Fibroblast of gingiva (primary cell): Measurements from ENCODE around the gene RNMT.
A peak's percentile ranks its signal among the peaks of the same experiment; 100 is the strongest.
"Not testable (repeated sequence)": the region's sequence is repeated elsewhere in the genome, so short reads cannot be mapped to it uniquely, and the experiment has no call there.

ENCODE experiments used
- DNase-seq: peaks from one replicate; pipeline ENCODE4 v3.0.0-alpha.2; 2011; ENCODE audit warnings: low read depth

The RNMT gene

DNA sequence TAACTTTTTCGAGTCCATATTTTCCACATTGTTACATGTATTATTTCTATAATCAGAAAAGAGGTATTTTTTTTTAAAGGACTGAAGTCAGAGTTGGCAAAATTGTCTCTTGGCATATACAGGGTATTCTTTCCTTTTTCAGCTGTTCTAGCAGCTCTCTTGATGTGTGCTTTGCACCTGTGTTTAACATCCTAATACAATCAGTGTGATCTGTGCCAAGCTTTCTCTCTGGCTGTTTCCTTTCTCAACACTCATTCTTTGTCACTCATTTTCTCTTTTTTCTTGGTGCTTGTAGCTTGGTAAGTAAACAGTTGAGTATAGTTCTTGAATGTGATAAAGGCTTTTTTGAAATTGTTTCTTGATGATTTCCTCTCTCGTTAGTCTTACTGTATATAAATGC is 9.2 kb downstream of the RNMT start:
- DNase-seq: no peak

DNA sequence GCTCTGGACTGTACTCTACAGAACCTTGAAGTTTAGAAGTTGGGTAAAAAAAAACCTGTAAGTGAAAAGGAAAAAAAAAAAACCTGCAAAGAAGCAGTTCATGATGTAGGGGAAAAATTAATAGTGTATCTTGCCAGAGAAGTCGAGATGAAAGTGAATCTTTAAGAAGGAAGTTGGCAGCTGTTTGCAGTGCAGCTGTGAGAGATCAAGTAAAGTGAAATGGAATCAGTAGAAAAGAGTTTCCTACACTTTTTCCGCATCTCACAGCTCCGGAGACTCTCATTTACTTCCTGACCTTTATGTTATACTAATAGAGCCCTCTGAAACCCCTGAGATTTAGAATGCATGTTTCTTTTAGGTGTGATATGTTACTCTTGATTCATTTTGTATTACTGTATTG is 19.2 kb downstream of the RNMT start:
- no peak for DNase-seq

- DNase-seq: no peak
These were observed 20.2 kb downstream of the RNMT start for GRCh38 chr18:13746633-13747032.

GRCh38 chr18:13751599-13751998 is 25.1 kb downstream of the RNMT start:
- DNase-seq: not testable (repeated sequence)

- DNase-seq: no peak
These were observed 29.8 kb downstream of the RNMT start for GRCh38 chr18:13756261-13756660.

DNA sequence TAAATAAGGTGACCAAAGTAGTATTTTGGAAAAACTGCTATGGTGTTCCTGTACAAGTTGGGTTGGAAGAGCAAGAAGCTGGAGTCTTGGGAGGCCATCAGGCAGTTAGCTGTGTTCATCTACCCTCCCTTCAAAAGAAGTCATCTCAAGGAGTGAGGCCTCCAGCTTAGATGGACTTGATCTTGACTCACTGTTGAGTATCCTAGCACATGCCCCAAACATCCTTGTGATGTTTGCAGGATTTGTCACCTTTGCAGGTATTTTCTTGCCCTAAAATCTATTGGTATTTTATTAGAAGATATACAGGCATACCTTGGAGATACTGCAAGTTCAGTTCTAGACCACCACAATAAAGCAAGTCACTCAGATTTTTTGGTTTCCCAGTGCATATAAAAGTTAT is 30.2 kb downstream of the RNMT start:
- no peak for DNase-seq

GRCh38 chr18:13758622-13759021 is 32.1 kb downstream of the RNMT start:
- DNase-seq: no peak

DNA sequence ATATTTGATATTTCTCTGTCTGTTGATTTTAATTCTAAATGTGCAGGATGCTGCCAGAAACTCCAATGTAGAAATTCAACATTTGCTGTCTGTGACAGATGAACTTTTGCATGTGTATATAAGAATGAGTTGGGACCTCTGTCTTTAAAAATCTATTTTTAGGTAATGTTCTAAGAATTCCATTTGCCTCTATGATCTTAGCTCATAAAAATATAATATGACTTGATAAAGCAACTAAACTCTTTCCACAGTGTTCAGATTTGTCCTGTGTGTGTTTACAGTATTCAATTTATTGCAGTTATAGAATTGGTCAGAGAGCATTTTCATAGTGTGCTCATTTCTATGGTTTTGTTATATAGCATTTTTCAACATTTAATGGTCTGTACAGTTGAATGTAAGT is 33.6 kb downstream of the RNMT start:
- no peak for DNase-seq

- no peak for DNase-seq
These were observed 36.4 kb downstream of the RNMT start for GRCh38 chr18:13762690-13763439.

GRCh38 chr18:13775058-13775457 is 48.6 kb downstream of the RNMT start:
- DNase-seq: no peak

DNA sequence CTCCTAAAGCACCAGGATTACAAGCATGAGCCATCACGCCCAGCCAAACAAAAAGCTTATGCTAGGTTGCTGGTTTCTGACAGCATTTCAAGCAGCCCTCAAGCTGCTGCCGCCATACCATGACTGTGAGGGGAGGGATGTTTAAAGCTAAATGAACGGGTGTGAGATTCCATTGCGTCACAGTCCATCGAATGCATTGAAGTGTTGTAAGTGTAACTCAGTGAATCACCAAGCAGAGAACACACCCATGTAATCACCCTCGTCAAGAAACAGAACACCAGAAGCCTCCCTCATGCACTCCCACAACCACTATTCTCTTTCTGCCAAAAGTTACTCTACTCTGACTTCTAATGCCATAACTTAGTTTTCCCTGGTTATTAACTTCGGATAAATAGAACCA is 64.7 kb downstream of the RNMT start:
- no peak for DNase-seq

DNA sequence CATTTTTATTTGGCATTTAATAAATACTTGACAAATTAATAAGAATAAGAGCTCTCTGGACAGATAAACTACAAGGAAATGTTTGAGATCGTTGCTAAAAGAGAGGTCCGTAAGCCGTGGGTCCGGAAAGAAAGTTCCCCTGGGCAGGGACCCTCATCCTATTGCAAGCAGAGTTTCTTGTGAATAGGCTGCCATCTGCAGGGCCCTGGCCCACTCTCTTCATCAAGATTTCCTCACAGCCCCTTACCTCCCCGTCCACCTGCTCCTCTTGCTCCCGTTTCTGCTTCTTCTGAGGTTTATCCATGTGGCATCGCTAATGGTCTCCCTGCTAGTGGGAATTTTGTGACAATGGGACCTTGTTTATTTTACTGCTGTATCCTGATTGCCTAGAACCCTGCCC is 67.3 kb downstream of the RNMT start:
- no peak for DNase-seq

DNA sequence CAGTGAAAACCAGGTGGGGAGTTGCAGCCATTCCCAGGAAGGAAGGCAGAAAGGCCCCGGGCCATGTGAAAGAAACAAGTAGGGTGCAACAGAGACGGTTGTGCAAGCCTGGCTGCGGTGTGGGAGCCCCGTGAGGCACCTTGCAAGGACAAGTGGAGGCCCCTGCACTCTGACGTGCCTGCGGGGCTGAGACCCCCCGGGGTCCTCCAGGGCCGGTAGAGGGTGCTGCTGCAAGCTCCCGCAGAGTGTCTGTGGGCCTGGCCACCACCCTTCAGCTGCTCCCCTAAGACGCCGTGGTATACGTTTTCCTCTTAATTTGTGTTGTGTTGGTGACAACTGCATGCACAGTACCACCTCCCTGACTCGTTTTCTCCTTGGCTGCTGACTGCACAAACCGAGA is 70.0 kb downstream of the RNMT start:
- DNase-seq: no peak

DNA sequence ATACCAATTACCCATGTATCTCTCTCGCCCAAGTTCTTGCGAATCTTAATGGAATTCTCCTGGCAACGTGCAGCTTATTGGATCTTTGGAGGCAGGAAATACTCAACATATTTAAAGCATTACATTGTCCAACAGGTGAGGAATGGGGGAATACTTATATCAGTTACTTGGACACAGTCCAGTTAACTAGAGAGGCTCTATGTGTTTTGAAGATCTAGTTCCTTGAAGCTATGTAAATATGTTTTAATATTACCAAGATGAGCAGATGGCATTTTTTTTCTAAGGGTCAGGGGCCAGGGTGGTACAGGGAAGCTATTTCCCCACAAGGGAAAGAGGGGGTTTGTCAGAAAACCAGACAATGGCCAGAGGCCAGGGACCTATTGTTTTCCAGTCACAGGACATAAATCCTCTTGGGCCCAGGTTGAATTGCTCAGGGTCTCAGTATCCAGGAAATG is 70.7 kb downstream of the RNMT start:
- DNase-seq: no peak

GRCh38 chr18:13799396-13799795 is 72.9 kb downstream of the RNMT start:
- no peak for DNase-seq

GRCh38 chr18:13800505-13801259 is 74.2 kb downstream of the RNMT start:
- DNase-seq: peak; percentile 9

- DNase-seq: no peak
These were observed 74.8 kb downstream of the RNMT start for GRCh38 chr18:13801260-13801601.

DNA sequence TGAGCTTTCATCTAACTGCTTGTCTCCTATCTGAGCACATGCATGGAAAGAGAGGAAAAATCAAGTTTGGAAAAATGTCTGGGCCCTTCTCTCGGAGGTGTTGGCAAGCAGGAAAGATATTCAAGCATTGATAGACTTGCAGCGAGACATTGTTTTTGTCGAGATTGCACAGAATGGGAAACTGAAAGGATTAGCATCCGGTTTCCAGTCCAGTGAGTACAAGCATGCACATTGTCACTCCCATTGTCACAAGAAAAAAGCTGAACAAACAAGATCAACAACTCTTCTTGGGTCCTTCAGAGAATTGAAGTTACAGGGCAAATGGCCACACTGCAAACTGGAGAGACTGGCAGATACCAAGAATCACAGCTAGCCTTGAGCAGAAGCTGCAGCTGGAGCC is 77.8 kb downstream of the RNMT start:
- no peak for DNase-seq

DNA sequence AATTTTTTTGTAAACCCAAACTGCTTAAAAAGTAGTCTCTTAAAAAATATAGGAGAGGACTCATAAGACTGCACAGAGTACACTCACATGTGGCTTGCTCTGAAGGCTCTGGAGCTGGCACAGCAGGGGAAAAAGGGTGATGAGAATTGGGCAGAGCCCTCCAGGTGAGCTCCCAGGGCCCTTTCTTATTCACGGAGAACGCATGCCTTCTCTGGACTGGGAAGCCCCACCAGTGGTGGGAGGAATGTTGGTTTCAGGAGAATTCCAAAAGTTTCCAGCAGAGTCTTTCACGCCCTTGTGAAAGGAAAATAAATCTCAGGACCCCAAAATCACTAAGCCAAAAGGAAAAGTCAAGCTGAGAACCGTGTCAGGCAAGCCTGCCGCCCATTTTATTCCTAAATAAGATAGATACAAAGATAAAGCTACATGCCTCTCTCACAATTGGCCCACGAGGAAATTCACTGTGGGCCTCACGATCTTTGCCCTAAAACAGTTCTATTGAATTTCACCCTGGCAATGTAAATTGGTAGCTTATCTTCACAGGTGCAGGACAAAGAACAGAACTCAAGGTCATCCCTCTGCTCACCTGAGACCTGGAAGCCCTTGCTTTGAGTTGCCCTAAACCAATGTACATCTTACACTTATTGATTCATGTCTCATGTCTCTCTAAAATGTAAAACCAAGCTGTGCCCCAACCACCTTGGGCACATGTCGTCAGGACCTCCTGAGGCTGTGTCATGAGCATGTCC is 82.0 kb downstream of the RNMT start:
- DNase-seq: no peak

GRCh38 chr18:13809043-13809430 is 82.6 kb downstream of the RNMT start:
- DNase-seq: no peak

DNA sequence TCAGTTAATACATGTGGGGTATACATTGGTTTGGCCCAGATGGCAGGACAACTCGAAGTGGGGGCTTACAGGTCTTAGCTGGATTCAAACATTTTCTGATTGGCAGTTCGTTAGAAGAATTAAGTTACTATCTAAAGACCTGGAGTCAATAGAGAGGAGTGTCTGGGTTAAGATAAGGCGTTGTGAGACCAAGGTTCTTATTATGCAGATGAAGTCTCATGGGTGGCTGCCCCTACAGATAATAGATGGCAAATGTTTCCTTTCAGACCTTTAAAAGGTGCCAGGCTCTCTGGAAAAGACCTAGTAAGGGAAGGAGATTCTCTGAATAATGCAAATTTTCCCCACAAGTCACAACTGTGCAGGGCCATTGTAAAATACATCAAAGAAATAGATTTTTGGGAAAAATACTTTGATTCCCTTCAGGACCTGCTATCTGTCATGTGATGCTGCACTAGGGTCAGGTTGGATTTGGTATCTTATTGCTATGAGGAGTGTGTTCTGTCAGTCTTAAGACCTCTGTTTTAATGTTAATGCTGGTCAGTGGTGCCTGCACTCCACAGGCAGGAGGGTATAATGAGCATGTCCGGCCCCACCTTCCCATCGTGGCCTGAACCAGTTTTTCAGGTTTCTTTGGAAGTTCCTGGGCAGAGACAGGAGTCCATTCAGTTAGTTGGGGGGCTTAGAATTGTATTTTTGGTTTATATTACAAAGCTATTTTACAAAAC is 83.2 kb downstream of the RNMT start:
- DNase-seq: no peak

GRCh38 chr18:13810950-13811485 is 84.5 kb downstream of the RNMT start:
- no peak for DNase-seq
